ENCODE measurements around the gene THAP3. TPM values are rescaled to one million over a fixed set of nuclear protein-coding genes. Genes with fewer than 3 reads are reported as not detected.

THAP3 gene
- total RNA-seq, 2 experiments from 2014 or later = 23.7 to 24.1 TPM

GRCh38 chr1:6621429-6622391, 3.0 kb upstream of the THAP3 start:
- Mint-ChIP-seq H3K27me3 (no peaks in the 10 kb centered on the region), H3K36me3 (ENCODE audit: low read depth) (peaks cover 55% of the 10 kb centered on the region)

GRCh38 chr1:6622396-6623152, 2.1 kb upstream of the THAP3 start:
- CTCF ChIA-PET = interaction anchor here (1.4 kb wide), 2 partner anchors 18 to 34 kb away, joined by 5 read pairs; no protein-coding TSS in a partner anchor
- H3K9me3 Mint-ChIP-seq = no peaks in the 10 kb centered on the region
- POLR2A ChIA-PET = interaction anchor here (0.9 to 3.5 kb wide), 4 partner anchors 10 to 68 kb away, joined by 3 to 23 read pairs (median 7); partner anchors contain the start of genes KLHL21, NOL9 and TAS1R1

More at GRCh38 chr1:6621429-6622391, 3.0 kb upstream of the THAP3 start:
- POLR2A ChIA-PET = interaction anchor here (0.9 to 3.5 kb wide), 2 partner anchors 19 to 67 kb away, joined by 4 to 23 read pairs; partner anchors contain the start of genes KLHL21, NOL9 and TAS1R1
- no peak for DNase-seq
- Mint-ChIP-seq H3K27ac (no peak overlapping the region), H3K4me1 (peaks cover 20% of the 10 kb centered on the region), H3K4me3 (no peak overlapping the region), H3K9me3 (no peaks in the 10 kb centered on the region)
- CTCF ChIA-PET = interaction anchor here (1.4 kb wide), 1 partner anchor 35 kb away, joined by 5 read pairs; no protein-coding TSS in a partner anchor

GRCh38 chr1:6623269-6623965, 1.3 kb upstream of the THAP3 start:
- H3K9me3 Mint-ChIP-seq = no peaks in the 10 kb centered on the region
- H3K4me1 Mint-ChIP-seq = peaks cover 31% of the 10 kb centered on the region
- no peak overlapping the region for H3K27ac Mint-ChIP-seq
- CTCF ChIA-PET = interaction anchor here (1.0 to 1.5 kb wide), 8 partner anchors 11 to 102 kb away, joined by 3 to 6 read pairs (median 4); partner anchors contain the start of genes DNAJC11 and KLHL21
- no peak overlapping the region for H3K4me3 Mint-ChIP-seq
- POLR2A ChIA-PET = interaction anchor here (1.1 to 3.5 kb wide), 4 partner anchors 9 to 24 kb away, joined by 3 to 23 read pairs (median 6); partner anchors contain the start of genes KLHL21 and PHF13
- DNase-seq = no peak
- peaks cover 64% of the 10 kb centered on the region for H3K36me3 Mint-ChIP-seq (ENCODE audit: low read depth)
- no peaks in the 10 kb centered on the region for H3K27me3 Mint-ChIP-seq

More at GRCh38 chr1:6622396-6623152, 2.1 kb upstream of the THAP3 start:
- peaks cover 59% of the 10 kb centered on the region for H3K36me3 Mint-ChIP-seq (ENCODE audit: low read depth)
- H3K4me1 Mint-ChIP-seq = peaks cover 25% of the 10 kb centered on the region
- DNase-seq = no peak
- H3K4me3 Mint-ChIP-seq = no peak overlapping the region
- no peaks in the 10 kb centered on the region for H3K27me3 Mint-ChIP-seq
- H3K27ac Mint-ChIP-seq = no peak overlapping the region

GRCh38 chr1:6625584-6626149, 999 bp downstream of the THAP3 start:
- H3K36me3 Mint-ChIP-seq (ENCODE audit: low read depth) = peaks cover 59% of the 10 kb centered on the region
- no peaks in the 10 kb centered on the region for H3K27me3 Mint-ChIP-seq
- peak; percentile 19 for DNase-seq
- CTCF ChIA-PET = interaction anchor here (0.6 kb wide), 1 partner anchor 11 kb away, joined by 3 read pairs; no protein-coding TSS in a partner anchor
- H3K4me3 Mint-ChIP-seq = peak overlapping the region; percentile 87
- POLR2A ChIA-PET = interaction anchor here (3.1 to 3.6 kb wide), 2 partner anchors 23 to 26 kb away, joined by 10 to 17 read pairs; partner anchors contain the start of gene KLHL21
- H3K9me3 Mint-ChIP-seq = no peaks in the 10 kb centered on the region
- peaks cover 33% of the 10 kb centered on the region for H3K4me1 Mint-ChIP-seq
- peak overlapping the region; percentile 81 for H3K27ac Mint-ChIP-seq

GRCh38 chr1:6627031-6627430, 2.4 kb downstream of the THAP3 start:
- Mint-ChIP-seq H3K27me3 (no peaks in the 10 kb centered on the region), H3K4me3 (peak overlapping the region; percentile 87), H3K27ac (no peak overlapping the region), H3K9me3 (no peaks in the 10 kb centered on the region), H3K4me1 (peaks cover 33% of the 10 kb centered on the region), H3K36me3 (ENCODE audit: low read depth) (peaks cover 52% of the 10 kb centered on the region)
- ChIA-PET CTCF (no interaction called here), POLR2A (interaction anchor here (1.4 to 3.6 kb wide), 2 partner anchors 9 to 25 kb away, joined by 4 to 17 read pairs; partner anchors contain the start of gene KLHL21)
- no peak for DNase-seq

GRCh38 chr1:6627841-6628545, 3.3 kb downstream of the THAP3 start:
- H3K36me3 Mint-ChIP-seq (ENCODE audit: low read depth) = peaks cover 48% of the 10 kb centered on the region
- ChIA-PET POLR2A (interaction anchor here (1.4 to 3.6 kb wide), 2 partner anchors 10 to 25 kb away, joined by 4 to 17 read pairs; partner anchors contain the start of gene KLHL21), CTCF (no interaction called here)
- H3K4me3 Mint-ChIP-seq = peak overlapping the region; percentile 31
- DNase-seq = no peak
- H3K4me1 Mint-ChIP-seq = peaks cover 33% of the 10 kb centered on the region
- no peaks in the 10 kb centered on the region for H3K27me3 Mint-ChIP-seq
- peak overlapping the region; percentile 28 for H3K27ac Mint-ChIP-seq
- H3K9me3 Mint-ChIP-seq = no peaks in the 10 kb centered on the region

GRCh38 chr1:6628971-6629479, 4.4 kb downstream of the THAP3 start:
- H3K9me3 Mint-ChIP-seq = no peaks in the 10 kb centered on the region
- no peak overlapping the region for H3K27ac Mint-ChIP-seq
- no peak for DNase-seq
- no peaks in the 10 kb centered on the region for H3K27me3 Mint-ChIP-seq
- ChIA-PET POLR2A (interaction anchor here (3.6 kb wide), 1 partner anchor 26 kb away, joined by 17 read pairs; the partner anchor contains the start of gene KLHL21), CTCF (no interaction called here)
- H3K4me1 Mint-ChIP-seq = peaks cover 31% of the 10 kb centered on the region
- H3K36me3 Mint-ChIP-seq (ENCODE audit: low read depth) = peaks cover 51% of the 10 kb centered on the region
- no peak overlapping the region for H3K4me3 Mint-ChIP-seq

GRCh38 chr1:6630027-6630426, 5.4 kb downstream of the THAP3 start:
- H3K27me3 Mint-ChIP-seq = no peaks in the 10 kb centered on the region
- H3K36me3 Mint-ChIP-seq (ENCODE audit: low read depth) = peaks cover 50% of the 10 kb centered on the region
- CTCF ChIA-PET = no interaction called here

GRCh38 chr1:6631058-6631457, 6.4 kb downstream of the THAP3 start:
- Mint-ChIP-seq H3K9me3 (no peaks in the 10 kb centered on the region), H3K36me3 (ENCODE audit: low read depth) (peaks cover 52% of the 10 kb centered on the region), H3K27ac (no peak overlapping the region), H3K27me3 (no peaks in the 10 kb centered on the region), H3K4me3 (no peak overlapping the region), H3K4me1 (peaks cover 21% of the 10 kb centered on the region)
- CTCF ChIA-PET = interaction anchor here (1.3 to 2.3 kb wide), 2 partner anchors 14 to 16 kb away, joined by 3 to 8 read pairs; no protein-coding TSS in a partner anchor
- POLR2A ChIA-PET = no interaction called here
- DNase-seq = no peak

More at GRCh38 chr1:6630027-6630426, 5.4 kb downstream of the THAP3 start:
- no peak overlapping the region for H3K4me3 Mint-ChIP-seq
- no peaks in the 10 kb centered on the region for H3K9me3 Mint-ChIP-seq
- H3K27ac Mint-ChIP-seq = no peak overlapping the region
- H3K4me1 Mint-ChIP-seq = peaks cover 25% of the 10 kb centered on the region
- POLR2A ChIA-PET = interaction anchor here (0.9 kb wide), 1 partner anchor 16 kb away, joined by 3 read pairs; no protein-coding TSS in a partner anchor
- no peak for DNase-seq

GRCh38 chr1:6632588-6633514, 8.2 kb downstream of the THAP3 start:
- peaks cover 40% of the 10 kb centered on the region for H3K36me3 Mint-ChIP-seq (ENCODE audit: low read depth)

More at GRCh38 chr1:6632588-6633514, 8.2 kb downstream of the THAP3 start:
- ChIA-PET POLR2A (interaction anchor here (0.9 to 2.3 kb wide), 4 partner anchors 8 to 78 kb away, joined by 3 to 7 read pairs (median 5); partner anchors contain the start of genes KLHL21, NOL9 and TAS1R1), CTCF (interaction anchor here (1.0 to 2.3 kb wide), 3 partner anchors 13 to 153 kb away, joined by 3 to 8 read pairs (median 3); no protein-coding TSS in a partner anchor)
- no peak overlapping the region for H3K27ac Mint-ChIP-seq
- peaks cover 5% of the 10 kb centered on the region for H3K4me1 Mint-ChIP-seq
- no peak overlapping the region for H3K4me3 Mint-ChIP-seq
- DNase-seq = no peak
- no peaks in the 10 kb centered on the region for H3K27me3 Mint-ChIP-seq
- no peaks in the 10 kb centered on the region for H3K9me3 Mint-ChIP-seq

Measured in activated CD4-positive, alpha-beta memory T cell treated with anti-CD3 and anti-CD28 coated beads, Interleukin-2, amount 10 ng/mL, durations not matched to agents 7 days and 5 days (primary cell).